Lung microvascular endothelial cell (primary cell): ENCODE data around the gene ARRB1. TPM values are rescaled to one million over a fixed set of nuclear protein-coding genes. Genes with fewer than 3 reads are reported as not detected.

Experiments used
- DNase-seq, 2 donors: peaks; one replicate each; pipeline versions ENCODE4 v3.0.0 to v3.0.0-alpha.2; 2010; ENCODE audit warnings: low read depth in 2 of 2
- total RNA-seq: library from RNA; depleted of rRNA; stranded (reverse); fragments of >200 nt; gene quantifications from 2 replicates; pipeline ENCODE4 v1.2.1, GENCODE V29; 2014

ARRB1 gene
- total RNA-seq, 1 donor from 2014 or later, result 191 TPM

DNA sequence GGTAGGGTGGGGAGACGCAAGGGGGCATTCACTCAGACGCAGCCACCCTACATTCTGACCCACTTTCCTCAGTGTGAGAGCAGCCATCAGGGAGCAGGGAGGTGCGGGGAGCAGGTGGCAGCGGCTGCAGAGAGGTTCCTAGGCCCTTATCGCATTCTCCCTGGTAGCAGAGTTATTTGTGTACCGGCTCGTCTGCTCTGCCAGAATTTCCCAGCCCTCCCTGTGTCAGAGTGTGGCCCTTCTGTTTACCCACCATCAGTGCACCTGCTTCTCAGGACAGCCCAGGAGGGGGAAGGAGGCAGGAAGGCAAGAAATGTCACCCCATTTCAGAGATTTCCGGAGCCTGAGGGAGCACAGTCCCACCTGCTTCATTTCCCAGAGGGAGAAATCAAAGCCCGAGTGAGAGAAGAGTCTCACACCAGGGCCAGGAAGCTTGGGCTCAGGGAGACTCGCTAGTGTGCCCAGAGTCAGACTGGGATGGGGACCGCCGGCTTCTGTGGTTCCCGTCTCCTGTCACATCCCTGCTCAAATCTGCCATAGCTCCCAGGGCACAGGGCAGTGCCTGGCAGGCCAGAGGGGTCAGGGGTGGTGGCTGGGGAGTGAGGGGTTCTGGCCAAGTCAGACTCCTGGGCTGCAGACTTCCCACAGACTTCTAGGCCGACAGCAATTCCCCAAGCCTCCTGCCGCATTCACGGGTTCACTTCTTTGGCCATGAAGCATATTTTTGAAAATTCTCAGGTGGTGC lies 49.7 kb downstream of the ARRB1 start:
- DNase-seq, result peak in 1 of 2 donors; percentile 26

DNA sequence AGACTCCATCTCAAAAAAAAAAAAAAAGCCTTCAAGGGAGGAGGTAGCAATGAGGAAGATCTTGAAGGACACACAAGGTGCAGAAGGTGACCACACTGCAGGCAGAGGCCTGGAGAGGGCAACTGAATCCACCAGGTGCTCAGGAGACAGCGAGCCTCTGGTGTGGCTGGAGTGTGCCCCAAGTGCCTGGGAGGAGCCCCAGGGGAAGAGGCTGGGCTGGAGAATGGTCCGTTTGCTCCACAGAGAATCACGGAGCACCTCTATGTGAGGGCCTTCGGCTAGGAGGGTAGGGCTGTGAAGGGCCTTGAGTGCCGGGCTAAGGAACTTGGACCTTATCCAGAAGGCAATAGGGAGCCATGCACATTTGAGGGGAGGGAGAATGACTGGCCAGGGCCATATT lies 50.3 kb downstream of the ARRB1 start:
- no peak for DNase-seq

DNA sequence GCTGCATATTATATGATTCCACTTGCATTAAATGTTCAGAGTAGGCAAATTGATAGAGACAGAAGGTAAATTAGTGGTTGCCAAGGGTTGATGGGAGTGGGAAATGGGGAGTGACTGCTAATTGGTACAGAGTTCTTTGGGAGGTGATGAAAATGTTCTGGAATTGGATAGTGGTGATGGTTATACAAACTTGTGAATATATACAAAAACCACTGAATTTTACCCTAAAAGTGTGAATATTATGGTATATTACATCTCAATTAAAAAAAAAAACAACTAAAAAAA lies 52.5 kb downstream of the ARRB1 start:
- DNase-seq, result no peak

DNA sequence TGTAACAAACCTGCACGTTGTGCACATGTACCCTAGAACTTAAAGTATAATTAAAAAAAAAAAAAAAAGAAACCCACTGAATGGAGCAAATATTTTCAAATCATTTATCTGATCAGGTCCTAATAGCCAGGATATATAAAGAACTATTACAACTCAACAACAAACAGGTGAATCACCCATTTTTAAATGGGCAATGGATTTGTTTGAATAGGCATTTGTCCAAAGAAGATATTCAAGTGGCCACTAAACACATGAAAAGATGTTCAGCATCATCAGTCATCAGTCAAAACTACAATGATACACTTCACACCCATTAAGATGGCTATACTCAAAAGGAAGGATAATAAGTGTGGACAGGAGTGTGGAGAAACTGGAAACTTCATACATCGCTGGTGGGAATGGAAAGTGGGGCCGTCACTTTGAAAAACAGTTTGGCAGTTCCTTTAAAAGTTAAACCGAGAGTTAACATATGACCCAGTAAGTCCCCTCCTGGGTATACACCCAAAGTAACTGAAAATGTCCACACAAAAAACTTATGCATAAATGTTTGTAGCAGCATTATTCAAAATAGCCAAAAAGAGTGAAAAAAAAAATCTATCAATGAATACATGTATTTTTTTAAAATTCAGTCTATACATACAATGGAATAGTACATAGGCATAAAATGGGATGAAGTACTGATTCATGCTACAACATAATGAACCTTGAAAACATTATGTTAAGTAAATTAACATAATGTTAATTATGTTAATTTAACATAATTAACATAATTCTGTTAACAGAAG lies 53.1 kb downstream of the ARRB1 start:
- DNase-seq, result no peak

GRCh38 chr11:75293903-75294302 lies 57.6 kb downstream of the ARRB1 start:
- DNase-seq, result peak in 1 of 2 donors; percentile 34

- DNase-seq, result peak; percentile 68 to 81
Observed at GRCh38 chr11:75292943-75293342, 58.5 kb downstream of the ARRB1 start.

GRCh38 chr11:75291741-75292140 lies 59.7 kb downstream of the ARRB1 start:
- no peak for DNase-seq

DNA sequence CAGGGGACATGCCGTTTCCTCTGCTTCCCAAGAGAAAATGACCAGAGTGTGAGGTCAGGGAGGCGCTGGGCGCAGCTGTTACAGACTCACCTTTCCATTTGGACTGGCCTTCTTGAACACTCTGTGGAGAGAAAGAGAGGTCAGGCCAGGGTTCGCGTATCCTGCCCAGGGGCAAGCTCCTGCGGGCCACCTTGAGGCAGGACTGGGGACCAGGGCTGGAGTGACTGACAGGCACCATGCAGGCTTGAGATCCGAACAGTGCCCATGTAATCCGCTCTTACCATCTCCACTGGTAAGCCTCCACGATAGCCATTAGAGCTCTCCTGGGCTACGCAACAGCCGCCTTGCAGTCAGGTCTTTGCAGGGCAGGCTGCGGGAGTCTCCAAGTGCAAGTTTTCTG lies 61.5 kb downstream of the ARRB1 start:
- no peak for DNase-seq

DNA sequence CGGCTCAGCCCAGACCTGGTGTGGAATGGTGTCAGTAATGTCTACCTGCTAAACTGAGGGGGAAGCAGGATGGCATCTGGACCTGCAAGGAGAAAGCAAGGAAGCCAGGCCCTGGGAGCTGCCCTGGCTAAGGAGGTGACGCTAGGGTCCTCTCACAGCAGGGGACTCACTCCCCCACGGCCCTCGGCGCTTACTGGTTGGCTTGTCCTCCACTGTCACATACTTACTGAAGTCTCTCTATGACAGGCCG lies 62.0 kb downstream of the ARRB1 start:
- no peak for DNase-seq

DNA sequence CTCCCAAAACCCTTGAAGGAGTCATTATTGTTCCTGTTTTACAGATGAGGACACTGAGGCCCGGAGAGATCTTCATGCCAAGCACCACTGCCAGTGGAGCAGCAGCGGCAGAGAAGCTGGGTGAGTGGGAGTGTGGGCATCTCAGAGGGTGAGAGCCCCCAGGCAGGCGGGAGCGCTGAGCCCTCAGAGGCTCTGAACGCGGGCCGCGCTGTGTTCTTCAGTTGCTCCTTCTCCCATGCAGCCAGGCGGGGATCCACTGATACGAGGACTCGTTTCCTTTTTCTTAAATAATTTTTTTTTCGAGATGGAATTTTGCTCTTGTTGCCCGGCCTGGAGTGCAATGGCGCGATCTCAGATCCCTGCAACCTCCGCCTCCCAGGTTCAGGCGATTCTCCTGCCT lies 63.9 kb downstream of the ARRB1 start:
- no peak for DNase-seq

GRCh38 chr11:75286826-75287465 lies 64.5 kb downstream of the ARRB1 start:
- no peak for DNase-seq

DNA sequence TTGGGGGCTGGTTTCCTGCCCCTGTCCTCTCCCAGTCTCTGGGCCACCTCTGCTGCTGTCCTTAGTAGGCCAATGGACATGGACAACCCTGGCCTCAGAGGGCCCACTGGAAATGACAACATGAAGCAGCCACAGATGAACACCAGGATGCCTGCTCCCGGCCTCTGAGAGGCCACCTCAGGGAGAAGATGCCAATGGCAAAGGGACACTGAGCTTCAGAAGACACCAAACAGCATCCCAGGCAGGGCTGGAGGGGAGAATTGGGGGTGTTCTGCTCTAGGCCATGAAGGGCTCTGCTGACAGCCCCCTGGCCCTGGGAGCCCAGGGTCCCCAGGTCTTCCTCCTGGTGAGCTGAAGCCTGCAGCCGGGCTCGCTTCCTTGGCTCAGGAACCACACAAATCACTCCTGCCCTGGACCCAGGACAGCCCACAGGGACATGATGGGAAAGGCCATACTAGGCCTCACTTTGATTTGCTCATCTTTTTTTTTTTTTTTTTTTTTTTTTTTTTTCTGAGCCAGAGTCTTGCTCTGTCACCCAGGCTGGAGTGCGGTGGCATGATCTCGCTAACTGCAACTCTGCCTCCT lies 65.6 kb downstream of the ARRB1 start:
- DNase-seq, result no peak

DNA sequence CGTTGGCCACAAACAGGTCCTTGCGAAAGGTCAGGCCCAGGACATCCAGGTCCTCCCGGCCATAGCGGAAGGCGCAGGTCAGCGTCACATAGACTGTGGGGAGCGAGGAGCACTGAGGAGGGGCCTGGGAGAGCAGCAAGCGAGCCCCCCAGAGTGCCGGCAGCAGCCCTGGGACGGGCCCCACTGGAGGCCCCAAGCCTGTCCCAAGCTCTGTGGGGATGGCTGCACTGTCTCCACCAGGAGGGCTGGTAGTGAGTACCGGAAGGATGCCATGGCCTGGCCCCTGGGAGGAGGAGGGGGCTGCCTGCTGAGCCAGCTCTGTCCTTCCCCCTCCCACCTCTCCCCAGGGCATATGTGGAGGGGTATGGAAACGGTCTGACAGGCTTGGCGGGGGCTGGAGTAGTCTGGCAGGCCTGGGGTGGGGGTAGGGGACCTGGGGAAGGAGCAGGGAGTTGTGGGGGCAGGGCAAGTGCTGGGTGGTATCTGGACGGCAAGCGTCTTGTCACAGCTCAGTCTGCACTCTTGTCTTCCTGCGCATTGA lies 68.0 kb downstream of the ARRB1 start:
- no peak for DNase-seq

GRCh38 chr11:75281469-75282095 lies 69.9 kb downstream of the ARRB1 start:
- no peak for DNase-seq

GRCh38 chr11:75280770-75281468 lies 70.5 kb downstream of the ARRB1 start:
- no peak for DNase-seq

- DNase-seq, result peak; percentile 80 to 91
Observed at GRCh38 chr11:75280227-75280701, 71.2 kb downstream of the ARRB1 start.

DNA sequence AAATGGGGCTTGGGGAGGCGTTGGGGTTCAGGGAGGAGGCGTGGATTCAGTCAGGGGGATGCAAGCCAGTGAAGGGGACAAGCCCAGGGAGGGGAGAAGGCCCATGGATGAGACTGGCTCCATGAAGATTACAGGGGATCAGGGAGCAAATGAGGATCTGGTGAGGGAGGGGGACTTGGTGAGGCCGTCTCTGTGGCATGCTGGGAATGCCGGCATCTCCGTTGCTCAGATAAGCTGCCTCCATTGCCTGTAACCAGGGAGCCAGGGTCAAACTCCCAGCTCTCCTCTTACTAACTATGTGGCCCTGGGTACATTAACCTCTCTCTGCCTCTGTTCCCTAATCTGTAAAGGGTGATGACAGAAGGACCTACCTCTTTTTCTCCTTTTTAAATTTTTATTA lies 72.2 kb downstream of the ARRB1 start:
- no peak for DNase-seq

DNA sequence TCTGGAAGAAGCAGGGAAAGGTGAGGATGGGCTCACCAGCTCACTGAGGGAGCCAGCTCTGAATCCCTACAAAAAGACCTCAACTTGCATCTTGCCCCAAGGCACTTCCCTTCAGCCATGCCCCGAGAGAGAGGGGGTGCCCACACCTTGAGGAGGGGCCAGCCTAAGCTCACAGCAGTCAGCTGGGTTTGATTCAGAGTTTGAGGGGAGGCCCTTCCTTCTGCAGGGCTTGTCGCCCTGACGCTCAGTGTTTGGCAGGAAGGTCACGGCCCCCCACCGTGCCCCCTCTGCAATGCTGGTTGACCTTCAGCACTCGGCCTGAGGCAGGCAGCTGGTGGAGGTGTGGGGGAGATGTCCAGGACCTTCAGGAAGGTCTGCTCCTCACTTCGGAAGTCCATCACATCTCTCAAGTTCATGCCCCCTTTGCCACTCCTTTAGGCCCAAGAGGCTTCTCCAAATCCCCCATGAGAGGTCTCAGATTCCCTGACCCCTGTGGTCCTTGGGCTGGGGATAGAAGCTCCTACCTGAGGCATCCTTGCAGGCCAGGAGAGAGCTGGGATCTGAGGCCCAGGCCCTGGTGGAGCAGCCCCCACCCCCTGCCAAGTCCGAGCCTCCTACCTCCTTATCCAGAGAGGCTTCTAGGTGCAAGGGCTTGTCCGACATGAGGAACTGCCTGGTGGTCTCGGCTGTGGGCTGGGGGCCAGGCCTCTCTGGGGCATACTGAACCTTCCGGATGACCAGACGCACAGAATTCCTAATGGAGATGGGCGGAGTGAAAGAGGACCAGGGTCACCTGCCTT lies 73.3 kb downstream of the ARRB1 start:
- DNase-seq, result no peak

DNA sequence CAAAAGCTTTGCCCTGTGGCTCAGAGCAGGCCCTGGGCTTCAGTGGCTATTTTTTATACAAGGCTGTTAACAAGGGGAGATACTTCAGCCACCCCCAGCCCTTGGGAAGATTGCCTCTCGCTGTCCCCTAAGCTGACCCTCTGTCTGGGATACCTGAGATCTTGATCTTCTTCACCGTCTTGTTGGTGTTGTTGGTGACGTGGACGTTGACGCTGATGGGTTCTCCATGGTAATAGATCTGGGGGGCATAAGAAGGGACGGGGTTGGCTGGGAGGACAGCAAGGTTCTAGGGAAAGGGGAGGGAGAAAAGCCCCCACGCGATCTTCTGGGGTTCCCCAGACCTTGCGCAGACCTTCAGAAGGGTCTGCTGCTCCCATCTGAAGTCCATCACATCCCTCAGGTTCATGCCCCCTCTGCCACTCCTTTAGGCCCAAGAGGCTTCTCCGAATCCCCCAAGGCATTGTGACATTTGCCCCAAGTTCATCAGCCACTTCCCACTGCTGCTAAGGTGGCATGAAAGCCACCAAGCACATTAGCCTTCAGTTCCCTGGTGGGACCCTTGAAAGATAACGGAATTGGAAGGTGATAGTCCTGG lies 74.2 kb downstream of the ARRB1 start:
- DNase-seq, result no peak

DNA sequence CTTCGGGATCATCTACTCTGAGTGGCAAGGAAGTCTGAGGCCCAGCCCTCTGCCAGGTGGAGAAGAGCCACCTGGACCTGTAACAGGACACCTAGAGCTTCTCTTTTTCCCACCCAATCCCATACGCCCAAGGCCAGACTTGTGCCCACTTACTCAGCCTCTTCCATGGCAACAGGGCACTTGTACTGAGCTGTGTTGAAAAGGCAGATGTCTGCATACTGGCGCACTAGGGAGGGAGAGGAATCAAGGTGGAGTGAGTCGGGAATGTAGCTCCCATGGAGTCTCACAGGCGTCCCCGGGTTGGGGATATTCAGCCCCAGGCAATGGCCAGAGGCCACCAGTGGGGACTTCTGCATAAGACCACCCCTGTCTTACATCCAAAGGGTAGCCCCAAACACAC lies 74.8 kb downstream of the ARRB1 start:
- DNase-seq, result no peak
